NCI-H2081 (cell line): ENCODE measurements around the gene RAD21L1.

ENCODE experiments used
- DNase-seq, 2 experiments: peaks; one replicate each; lab custom pipeline; 2025; lab: John Stamatoyannopoulos, UW

RAD21L1 gene

GRCh38 chr20:1225783-1226654 is at the start of gene RAD21L1:
RAD21L1 (plus strand) TSS chr20:1226044; CDS start chr20:1228454, 2,410 bp downstream.
- DNase-seq, result peak in 1 of 2 experiments; percentile 71

DNA sequence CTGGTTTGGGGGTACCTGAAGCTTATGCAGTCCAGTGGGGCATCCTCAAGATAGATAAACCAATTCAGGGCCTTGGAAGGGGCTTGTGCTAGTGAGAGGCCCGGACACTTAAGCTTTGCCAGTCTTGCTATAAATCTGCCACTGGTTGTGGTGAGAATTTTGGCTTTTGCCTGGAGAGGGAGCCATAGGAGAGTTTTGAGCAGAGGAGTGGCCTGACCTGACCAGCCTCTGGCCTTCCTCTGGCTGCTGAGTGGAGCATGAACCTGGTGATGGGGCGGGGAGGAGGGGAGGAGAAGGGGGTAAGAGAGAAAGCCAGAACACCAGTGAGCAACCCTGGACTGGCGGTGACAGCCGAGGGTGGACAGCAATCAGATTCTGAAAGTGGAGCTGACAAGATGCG is 48.2 kb upstream of the RAD21L1 start:
- no peak for DNase-seq

DNA sequence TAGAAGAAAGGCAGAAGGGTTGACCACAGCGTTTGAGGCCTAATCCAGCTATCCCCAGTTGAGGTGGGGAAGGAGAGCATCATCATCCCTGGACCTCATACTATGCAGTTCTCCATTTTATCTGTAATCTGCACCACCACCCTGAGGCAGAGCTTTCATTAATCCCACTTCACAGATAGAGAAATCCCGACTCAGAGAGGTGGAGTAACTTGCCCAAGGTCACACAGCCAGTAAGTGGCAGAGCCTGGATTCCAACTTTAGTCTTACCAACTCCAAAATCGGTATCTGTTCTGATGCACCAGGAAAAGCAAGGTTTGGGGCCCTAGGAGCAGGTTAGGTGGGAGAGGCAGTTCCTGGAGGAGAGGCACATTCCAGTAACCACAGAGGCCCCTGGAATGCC is 47.7 kb upstream of the RAD21L1 start:
- no peak for DNase-seq

GRCh38 chr20:1178623-1179022 is 47.2 kb upstream of the RAD21L1 start:
- no peak for DNase-seq

- no peak for DNase-seq
These were observed 44.9 kb upstream of the RAD21L1 start for GRCh38 chr20:1180949-1181348.

DNA sequence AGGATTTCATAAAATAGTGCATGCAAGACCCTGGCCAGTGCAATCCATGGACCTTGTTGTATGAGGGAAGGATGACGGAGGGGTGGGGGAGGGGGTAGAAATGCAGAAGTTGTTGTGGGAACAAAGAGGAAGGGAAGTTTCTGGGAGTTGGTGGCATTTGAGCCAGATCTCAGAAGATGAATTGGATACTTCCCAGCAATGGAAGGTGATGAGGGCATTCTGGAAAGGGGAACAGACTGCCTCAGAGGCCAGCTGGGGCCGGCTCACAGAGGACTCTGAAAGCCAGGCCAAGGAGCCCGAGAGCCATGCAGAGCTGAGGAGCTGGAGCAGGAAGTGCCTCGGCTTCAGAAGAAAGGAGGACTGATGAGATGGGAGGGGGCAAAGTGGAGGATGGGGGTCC is 43.7 kb upstream of the RAD21L1 start:
- DNase-seq, result no peak

DNA sequence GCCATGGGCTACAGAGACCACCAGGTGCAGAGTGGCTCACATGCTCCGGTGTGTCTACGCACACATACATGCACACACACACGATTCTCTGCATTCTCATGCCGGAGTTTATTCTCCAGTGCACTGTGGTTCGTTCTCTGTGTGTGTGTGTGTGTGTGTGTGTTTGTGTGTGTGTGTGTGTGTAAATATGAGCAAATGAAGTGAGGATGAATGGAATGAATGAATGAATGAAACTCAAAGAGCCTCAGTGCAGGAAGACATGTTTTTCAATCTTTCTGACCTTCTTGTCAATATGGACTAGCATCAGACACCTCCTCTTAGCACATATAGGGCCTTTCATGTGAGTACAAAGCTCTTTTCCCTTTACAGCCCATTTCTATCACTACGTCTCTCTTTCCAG is 42.7 kb upstream of the RAD21L1 start:
- DNase-seq, result no peak

DNA sequence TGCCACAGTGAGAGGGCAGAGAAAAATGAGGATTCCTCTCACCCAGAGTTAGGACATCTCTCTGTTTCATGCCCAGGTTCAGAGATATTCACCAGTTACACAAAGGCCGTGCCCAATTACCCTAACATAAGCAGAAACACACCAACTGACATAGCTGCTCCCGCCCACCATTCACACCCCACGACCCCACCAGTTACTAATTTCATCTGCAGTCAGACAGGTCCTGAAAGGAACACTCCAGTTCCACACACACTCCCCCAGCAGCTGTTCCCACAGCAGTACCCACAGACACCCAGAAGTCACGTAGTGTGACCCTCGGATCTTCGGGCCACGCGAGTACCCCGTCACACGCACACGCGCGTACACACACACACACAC is 41.6 kb upstream of the RAD21L1 start:
- DNase-seq, result no peak

DNA sequence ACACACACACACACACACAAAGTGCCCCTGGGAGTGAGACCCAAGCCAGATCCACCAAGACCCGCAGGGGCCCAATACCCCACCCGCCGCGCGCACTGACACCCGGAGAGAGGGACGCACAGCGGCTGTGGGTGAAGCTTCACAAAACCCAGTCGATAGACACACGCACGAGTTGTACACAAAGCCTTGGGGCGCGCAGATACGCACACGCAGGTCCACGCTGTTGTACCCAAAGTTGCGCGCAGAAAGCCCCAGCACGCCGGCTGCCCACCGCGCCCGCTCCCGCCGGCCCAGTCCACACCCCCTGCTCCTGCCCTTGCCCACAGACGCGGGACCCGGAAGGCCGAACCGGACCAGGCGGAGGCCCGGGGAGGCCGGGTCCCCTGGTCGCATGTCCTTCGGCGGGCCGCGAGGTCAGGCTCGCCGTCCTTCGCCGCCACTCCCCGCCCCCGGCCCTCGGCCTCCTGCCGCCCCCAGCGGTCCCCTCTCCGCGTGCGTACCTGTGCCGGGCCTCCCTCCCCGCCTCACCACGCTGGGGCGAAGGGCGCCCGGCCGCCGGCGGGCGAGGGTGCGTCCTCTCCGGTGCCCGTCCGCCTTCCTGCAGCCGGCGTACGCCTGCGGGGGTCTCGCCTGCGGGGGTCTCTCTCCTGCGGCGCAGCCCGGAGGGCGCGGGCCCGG is 41.1 kb upstream of the RAD21L1 start, which contains the start of gene TMEM74B:
Gene TMEM74B, minus strand, starts transcription at position 344 of the 678 bp plus-strand sequence. CDS start 1,180 bp downstream, outside the sequence.
- DNase-seq, result no peak

DNA sequence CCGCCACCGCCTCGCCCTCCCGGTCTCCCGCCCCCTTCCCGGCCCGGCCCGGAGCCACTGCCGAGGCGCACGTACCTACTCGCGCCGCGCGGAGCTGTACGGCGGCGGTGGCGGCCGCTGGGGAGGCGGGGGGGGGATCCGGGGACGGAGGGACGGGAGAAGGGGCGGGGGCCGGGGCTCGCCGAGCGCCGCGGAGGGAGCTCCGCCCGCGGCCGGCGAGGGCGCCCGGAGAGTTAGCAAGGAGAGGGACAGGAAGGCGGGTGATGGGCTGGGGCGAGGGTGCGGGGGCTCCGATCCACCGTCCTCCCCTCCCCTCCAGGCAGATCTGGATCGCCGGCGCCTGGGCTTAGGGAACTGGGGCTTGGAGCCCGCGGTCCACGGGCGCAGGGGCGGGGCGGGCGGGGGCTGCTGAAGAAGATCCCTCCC is 40.5 kb upstream of the RAD21L1 start:
- no peak for DNase-seq

DNA sequence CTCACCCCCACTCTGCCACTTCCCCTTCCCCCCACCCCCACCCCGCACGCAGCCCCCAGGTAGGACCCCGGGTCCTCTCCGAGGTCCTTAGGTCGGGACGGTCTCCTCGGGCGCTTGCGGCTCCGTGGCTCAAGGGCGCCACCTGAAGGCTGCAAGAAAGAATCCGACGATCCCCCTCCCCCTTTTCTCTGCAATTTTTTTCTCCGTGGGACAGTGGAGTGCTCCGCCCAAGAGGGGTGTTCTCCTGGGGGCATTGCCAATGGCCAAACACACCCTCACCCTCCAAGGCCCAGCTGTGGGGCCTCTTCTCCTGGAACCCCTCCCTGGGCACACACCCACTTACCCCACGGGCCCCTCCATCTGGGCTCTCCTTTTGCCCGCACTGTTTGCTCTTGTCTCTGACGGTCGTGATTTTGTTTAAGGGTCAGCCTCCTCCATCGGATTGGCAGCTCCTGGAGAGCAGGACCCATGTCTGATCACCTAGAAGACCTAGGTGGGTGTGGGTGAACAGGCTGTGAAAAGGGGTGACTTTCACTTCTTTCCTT is 40.0 kb upstream of the RAD21L1 start:
- peak in 1 of 2 experiments; percentile 37 for DNase-seq

GRCh38 chr20:1186367-1186991 is 39.4 kb upstream of the RAD21L1 start:
- DNase-seq, result no peak

GRCh38 chr20:1187605-1188171 is 38.2 kb upstream of the RAD21L1 start:
- DNase-seq, result no peak

DNA sequence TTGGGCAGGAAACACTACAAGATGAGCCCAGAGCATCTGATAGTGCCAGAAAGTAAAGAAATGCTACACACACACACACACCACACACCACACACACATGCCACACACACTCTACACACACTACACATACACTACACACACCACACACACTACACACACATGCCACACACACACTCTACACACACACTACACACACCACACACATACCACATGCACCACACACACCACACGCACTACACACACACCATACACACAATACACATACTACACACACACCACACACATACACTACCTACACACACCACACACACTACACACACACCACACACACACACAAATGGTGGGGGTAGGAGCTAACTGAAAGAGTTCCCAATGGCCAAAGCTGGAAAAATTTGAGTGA is 37.5 kb upstream of the RAD21L1 start:
- no peak for DNase-seq

- no peak for DNase-seq
These were observed 36.0 kb upstream of the RAD21L1 start for GRCh38 chr20:1189827-1190226.

- no peak for DNase-seq
These were observed 35.0 kb upstream of the RAD21L1 start for GRCh38 chr20:1190847-1191246.

GRCh38 chr20:1191299-1191698 is 34.5 kb upstream of the RAD21L1 start:
- DNase-seq, result no peak

DNA sequence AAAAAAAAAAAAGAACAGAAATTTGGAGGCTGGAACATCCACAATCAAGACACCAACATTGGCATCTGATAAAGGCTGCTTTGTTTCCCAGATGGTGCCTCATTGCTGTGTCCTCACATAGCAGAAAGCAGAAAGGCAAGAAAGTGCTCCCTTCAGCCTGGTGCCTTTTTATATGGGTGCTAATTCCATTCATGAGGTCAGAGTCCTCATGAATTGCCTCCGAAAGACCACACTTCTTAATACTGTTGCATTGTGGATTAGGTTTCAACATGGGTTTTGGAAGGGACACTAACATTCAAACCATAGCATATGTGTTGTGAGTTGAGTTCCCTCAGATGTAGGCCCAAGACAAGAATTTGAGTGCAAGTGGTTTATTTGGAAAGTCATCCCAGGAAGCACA is 30.6 kb upstream of the RAD21L1 start:
- no peak for DNase-seq

GRCh38 chr20:1196634-1197033 is 29.2 kb upstream of the RAD21L1 start:
- DNase-seq, result no peak

- DNase-seq, result no peak
These were observed 28.0 kb upstream of the RAD21L1 start for GRCh38 chr20:1197801-1198200.

GRCh38 chr20:1198751-1199150 is 27.1 kb upstream of the RAD21L1 start:
- DNase-seq, result no peak

- no peak for DNase-seq
These were observed 26.5 kb upstream of the RAD21L1 start for GRCh38 chr20:1199212-1199873.
